Measurements from ENCODE around the gene RNF157. TPM values are rescaled to one million over a fixed set of nuclear protein-coding genes. Genes with fewer than 3 reads are reported as not detected.
A peak's percentile ranks its signal among the peaks of the same experiment; 100 is the strongest.

Gene RNF157
- total and polyA plus RNA-seq, 2 of the 13 experiments (the other 11 are each of a cell fraction or from before 2014, with no cell fraction given): 0.44 to 1.5 TPM

DNA sequence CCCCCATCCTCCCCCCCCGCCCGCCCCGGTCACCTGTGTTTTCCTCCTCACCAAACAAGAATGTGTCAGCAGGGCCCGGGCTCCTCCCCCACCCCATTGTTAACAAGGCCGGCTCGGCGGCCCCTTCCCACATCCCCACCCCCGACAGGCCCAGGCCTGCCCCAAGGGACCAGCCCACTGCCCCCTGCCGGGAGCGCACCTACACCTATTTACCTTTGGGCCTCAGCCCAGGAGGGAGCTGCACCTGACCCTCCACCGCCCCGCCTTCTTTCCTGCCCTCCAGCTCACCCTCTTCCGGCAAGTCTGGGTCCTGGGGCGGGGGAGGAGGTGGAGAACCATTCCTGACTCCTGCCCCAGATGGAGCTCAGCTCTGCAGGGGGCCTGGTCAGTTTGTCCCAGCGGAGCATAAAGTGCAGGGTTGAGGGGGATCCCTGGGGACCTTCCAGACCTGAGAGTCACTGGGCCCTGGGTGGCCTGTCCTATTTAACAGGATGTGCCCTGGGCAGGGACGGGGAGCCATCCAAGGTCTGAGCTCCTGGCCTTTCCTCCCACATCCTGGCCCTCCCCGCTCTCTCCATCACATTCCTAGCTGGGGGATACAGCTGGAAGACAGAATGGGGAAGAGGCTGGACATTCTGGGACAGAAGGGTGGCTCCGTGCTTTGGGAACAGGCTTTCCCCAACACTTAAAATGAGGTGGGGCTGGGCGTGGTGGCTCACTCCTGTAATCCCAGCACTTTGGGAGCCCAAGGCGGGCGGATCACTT is 107.5 kb downstream of the RNF157 start (continued):
- TF ChIP-seq ZFP37 (CRISPR knock-in tag; IDR thresholded peaks at IDR 0.05; ENCODE audit: borderline replicate concordance) (no peak), ZNF225 (CRISPR knock-in tag; IDR thresholded peaks at IDR 0.05) (no peak), GLMP (CRISPR knock-in tag; IDR thresholded peaks at IDR 0.05; ENCODE audit: borderline replicate concordance) (no peak), NCOA5 (CRISPR knock-in tag; IDR thresholded peaks at IDR 0.05) (no peak), MED1 (CRISPR knock-in tag; IDR thresholded peaks at IDR 0.05) (peak; percentile 72), ZNF230 (CRISPR knock-in tag; IDR thresholded peaks at IDR 0.05) (no peak), ZSCAN5A (CRISPR knock-in tag; IDR thresholded peaks at IDR 0.05; ENCODE audit: borderline replicate concordance) (no peak), ZNF432 (CRISPR knock-in tag; IDR thresholded peaks at IDR 0.05; ENCODE audit: borderline replicate concordance) (no peak), ZGPAT (CRISPR knock-in tag; IDR thresholded peaks at IDR 0.05) (peak; percentile 24; the same call in 1 of the 2 replicates), SOX5 (CRISPR knock-in tag; IDR thresholded peaks at IDR 0.05; ENCODE audit: borderline replicate concordance) (peak; percentile 62; the same call in 1 of the 2 replicates), AGO1 (IDR thresholded peaks at IDR 0.05; ENCODE audit: low read depth, low read length, poor library complexity, severe bottlenecking) (no peak), ZNF672 (CRISPR knock-in tag; IDR thresholded peaks at IDR 0.05) (0 out of 2 replicates have a peak, but pooled peaks have one; percentile 44), CC2D1A (CRISPR knock-in tag; IDR thresholded peaks at IDR 0.05) (no peak), ZNF3 (CRISPR knock-in tag; IDR thresholded peaks at IDR 0.05) (no peak), TGIF2 (CRISPR knock-in tag; IDR thresholded peaks at IDR 0.05) (no peak), MATR3 (CRISPR knock-in tag; IDR thresholded peaks at IDR 0.05) (no peak), MBNL3 (CRISPR knock-in tag; conservative IDR thresholded peaks at IDR 0.05) (no peak), ZNF660 (CRISPR knock-in tag; IDR thresholded peaks at IDR 0.05; ENCODE audit: borderline replicate concordance, low read depth) (no peak)
- TF ChIP-seq, protein P1, sequence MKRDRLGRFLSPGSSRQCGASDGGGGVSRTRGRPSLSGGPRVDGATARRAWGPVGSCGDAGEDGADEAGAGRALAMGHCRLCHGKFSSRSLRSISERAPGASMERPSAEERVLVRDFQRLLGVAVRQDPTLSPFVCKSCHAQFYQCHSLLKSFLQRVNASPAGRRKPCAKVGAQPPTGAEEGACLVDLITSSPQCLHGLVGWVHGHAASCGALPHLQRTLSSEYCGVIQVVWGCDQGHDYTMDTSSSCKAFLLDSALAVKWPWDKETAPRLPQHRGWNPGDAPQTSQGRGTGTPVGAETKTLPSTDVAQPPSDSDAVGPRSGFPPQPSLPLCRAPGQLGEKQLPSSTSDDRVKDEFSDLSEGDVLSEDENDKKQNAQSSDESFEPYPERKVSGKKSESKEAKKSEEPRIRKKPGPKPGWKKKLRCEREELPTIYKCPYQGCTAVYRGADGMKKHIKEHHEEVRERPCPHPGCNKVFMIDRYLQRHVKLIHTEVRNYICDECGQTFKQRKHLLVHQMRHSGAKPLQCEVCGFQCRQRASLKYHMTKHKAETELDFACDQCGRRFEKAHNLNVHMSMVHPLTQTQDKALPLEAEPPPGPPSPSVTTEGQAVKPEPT (CRISPR knock-in tag; IDR thresholded peaks at IDR 0.05; ENCODE audit: low read depth): no peak
- TF ChIP-seq, protein P2, sequence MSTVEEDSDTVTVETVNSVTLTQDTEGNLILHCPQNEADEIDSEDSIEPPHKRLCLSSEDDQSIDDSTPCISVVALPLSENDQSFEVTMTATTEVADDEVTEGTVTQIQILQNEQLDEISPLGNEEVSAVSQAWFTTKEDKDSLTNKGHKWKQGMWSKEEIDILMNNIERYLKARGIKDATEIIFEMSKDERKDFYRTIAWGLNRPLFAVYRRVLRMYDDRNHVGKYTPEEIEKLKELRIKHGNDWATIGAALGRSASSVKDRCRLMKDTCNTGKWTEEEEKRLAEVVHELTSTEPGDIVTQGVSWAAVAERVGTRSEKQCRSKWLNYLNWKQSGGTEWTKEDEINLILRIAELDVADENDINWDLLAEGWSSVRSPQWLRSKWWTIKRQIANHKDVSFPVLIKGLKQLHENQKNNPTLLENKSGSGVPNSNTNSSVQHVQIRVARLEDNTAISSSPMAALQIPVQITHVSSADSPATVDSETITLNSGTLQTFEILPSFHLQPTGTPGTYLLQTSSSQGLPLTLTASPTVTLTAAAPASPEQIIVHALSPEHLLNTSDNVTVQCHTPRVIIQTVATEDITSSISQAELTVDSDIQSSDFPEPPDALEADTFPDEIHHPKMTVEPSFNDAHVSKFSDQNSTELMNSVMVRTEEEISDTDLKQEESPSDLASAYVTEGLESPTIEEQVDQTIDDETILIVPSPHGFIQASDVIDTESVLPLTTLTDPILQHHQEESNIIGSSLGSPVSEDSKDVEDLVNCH (CRISPR knock-in tag; IDR thresholded peaks at IDR 0.05): no peak
- TF ChIP-seq, protein P3, sequence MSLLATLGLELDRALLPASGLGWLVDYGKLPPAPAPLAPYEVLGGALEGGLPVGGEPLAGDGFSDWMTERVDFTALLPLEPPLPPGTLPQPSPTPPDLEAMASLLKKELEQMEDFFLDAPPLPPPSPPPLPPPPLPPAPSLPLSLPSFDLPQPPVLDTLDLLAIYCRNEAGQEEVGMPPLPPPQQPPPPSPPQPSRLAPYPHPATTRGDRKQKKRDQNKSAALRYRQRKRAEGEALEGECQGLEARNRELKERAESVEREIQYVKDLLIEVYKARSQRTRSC (CRISPR knock-in tag; IDR thresholded peaks at IDR 0.05; ENCODE audit: low read depth): no peak
